KMS-11 (cell line): ENCODE results near the gene MARF1.
"Not testable (repeated sequence)": the region's sequence is repeated elsewhere in the genome, so short reads cannot be mapped to it uniquely, and the experiment has no call there.

ENCODE experiments used
- H2AFZ ChIP-seq: fragments of 200-600 bp; sonication (generic); 2 replicates; pipeline ENCODE4 v1.6.1; 2016; ENCODE audit warnings: antibody characterized with exemption, mixed run types, low read depth
- H3K27ac ChIP-seq: fragments of 200-600 bp; sonication (generic); 2 replicates; pipeline ENCODE4 v1.6.1; 2016; ENCODE audit warnings: mild to moderate bottlenecking, mixed run types
- H3K27me3 ChIP-seq: fragments of 200-600 bp; sonication (generic); 2 replicates; pipeline ENCODE4 v1.6.1; 2017; ENCODE audit warnings: mild to moderate bottlenecking, low read depth, mixed run types, moderate library complexity; ENCODE audit not compliant: insufficient read depth
- H3K36me3 ChIP-seq: fragments of 200-600 bp; sonication (generic); 2 replicates; pipeline ENCODE4 v1.6.1; 2017; ENCODE audit warnings: mild to moderate bottlenecking, mixed run types; ENCODE audit not compliant: insufficient read depth
- H3K4me1 ChIP-seq: fragments of 200-600 bp; sonication (generic); 2 replicates; pipeline ENCODE4 v1.6.1; 2016; ENCODE audit warnings: mild to moderate bottlenecking, low read depth, mixed run types; ENCODE audit not compliant: poor library complexity, severe bottlenecking
- H3K4me2 ChIP-seq: fragments of 200-600 bp; sonication (generic); 2 replicates; pipeline ENCODE4 v1.7.0; 2016; ENCODE audit warnings: mild to moderate bottlenecking, mixed run types
- H3K4me3 ChIP-seq: fragments of 200-600 bp; sonication (generic); IDR thresholded peaks from 2 replicates; pipeline ENCODE4 v1.6.1; 2017; ENCODE audit warnings: low read depth, low read length, mixed read lengths; ENCODE audit not compliant: insufficient read depth
- H3K79me2 ChIP-seq: fragments of 200-600 bp; sonication (generic); 2 replicates; pipeline ENCODE4 v1.6.1; 2016; ENCODE audit warnings: low read depth, mixed run types; ENCODE audit not compliant: insufficient read depth
- H3K9ac ChIP-seq: fragments of 200-600 bp; sonication (generic); 2 replicates; pipeline ENCODE4 v1.6.1; 2016; ENCODE audit warnings: mild to moderate bottlenecking, mixed run types
- H4K20me1 ChIP-seq: fragments of 200-600 bp; sonication (generic); 2 replicates; pipeline ENCODE4 v1.6.1; 2016; ENCODE audit warnings: mild to moderate bottlenecking, mixed run types; ENCODE audit not compliant: insufficient read depth
- TF ChIP-seq, protein P1 (sequence below): fragments of 200-600 bp; sonication (generic); conservative IDR thresholded peaks from 2 replicates; pipeline ENCODE4 v1.6.1; 2017; ENCODE audit warnings: low read depth, mild to moderate bottlenecking, antibody characterized with exemption, low read length, moderate library complexity, mixed read lengths

Gene MARF1

DNA sequence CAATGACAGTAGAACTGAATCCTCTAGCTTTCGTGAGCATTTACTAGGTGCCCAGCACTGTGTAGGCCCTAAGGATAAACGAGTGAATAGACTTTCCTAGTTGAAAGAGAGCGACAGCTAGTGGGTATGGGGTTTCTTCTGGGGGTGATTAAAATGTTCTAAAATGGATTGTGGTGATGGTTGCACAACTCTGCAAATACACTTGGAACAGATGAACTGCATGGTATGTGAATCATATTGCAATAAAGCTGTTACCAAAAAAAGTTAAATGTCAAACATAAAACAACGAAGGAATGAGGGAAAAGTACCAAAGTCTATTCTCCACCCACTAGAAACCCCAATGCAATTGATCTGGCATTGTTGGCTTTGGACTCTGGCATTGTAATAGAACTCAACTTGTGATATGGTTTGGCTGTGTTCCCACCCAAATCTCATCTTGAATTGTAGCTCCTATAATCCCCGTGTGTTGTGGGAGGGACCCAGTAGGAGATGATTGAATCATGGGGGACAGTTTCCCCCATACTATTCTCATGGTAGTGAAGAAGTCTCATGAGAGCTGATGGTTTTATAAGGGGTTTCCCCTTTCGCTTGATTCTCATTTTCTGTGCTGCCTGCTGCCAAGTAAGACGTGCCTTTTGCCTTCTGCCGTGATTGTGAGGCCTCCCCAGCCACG, 70.5 kb downstream of the MARF1 start:
- Histone ChIP-seq H3K27ac (no peak overlapping the region), H3K4me2 (no peak overlapping the region)

GRCh38 chr16:15571557-15571956, 71.4 kb downstream of the MARF1 start:
- Histone ChIP-seq H3K36me3 (no peaks in the 10 kb centered on the region), H2AFZ (no peak overlapping the region), H3K9ac (no peak overlapping the region), H3K4me2 (no peak overlapping the region), H4K20me1 (no peaks in the 10 kb centered on the region), H3K4me3 (no peak overlapping the region), H3K27ac (no peak overlapping the region), H3K4me1 (no peaks in the 10 kb centered on the region), H3K27me3 (no peaks in the 10 kb centered on the region), H3K79me2 (no peaks in the 10 kb centered on the region)
- TF ChIP-seq, protein P1, sequence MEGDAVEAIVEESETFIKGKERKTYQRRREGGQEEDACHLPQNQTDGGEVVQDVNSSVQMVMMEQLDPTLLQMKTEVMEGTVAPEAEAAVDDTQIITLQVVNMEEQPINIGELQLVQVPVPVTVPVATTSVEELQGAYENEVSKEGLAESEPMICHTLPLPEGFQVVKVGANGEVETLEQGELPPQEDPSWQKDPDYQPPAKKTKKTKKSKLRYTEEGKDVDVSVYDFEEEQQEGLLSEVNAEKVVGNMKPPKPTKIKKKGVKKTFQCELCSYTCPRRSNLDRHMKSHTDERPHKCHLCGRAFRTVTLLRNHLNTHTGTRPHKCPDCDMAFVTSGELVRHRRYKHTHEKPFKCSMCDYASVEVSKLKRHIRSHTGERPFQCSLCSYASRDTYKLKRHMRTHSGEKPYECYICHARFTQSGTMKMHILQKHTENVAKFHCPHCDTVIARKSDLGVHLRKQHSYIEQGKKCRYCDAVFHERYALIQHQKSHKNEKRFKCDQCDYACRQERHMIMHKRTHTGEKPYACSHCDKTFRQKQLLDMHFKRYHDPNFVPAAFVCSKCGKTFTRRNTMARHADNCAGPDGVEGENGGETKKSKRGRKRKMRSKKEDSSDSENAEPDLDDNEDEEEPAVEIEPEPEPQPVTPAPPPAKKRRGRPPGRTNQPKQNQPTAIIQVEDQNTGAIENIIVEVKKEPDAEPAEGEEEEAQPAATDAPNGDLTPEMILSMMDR: no peak

More for the DNA sequence above, 70.5 kb downstream of the MARF1 start:
- no peaks in the 10 kb centered on the region for H4K20me1 ChIP-seq
- H3K9ac ChIP-seq: no peak overlapping the region
- TF ChIP-seq, protein P1: no peak
- no peak overlapping the region for H2AFZ ChIP-seq
- H3K4me3 ChIP-seq: no peak overlapping the region
- no peaks in the 10 kb centered on the region for H3K4me1 ChIP-seq
- H3K27me3 ChIP-seq: no peaks in the 10 kb centered on the region
- no peaks in the 10 kb centered on the region for H3K36me3 ChIP-seq
- no peaks in the 10 kb centered on the region for H3K79me2 ChIP-seq

DNA sequence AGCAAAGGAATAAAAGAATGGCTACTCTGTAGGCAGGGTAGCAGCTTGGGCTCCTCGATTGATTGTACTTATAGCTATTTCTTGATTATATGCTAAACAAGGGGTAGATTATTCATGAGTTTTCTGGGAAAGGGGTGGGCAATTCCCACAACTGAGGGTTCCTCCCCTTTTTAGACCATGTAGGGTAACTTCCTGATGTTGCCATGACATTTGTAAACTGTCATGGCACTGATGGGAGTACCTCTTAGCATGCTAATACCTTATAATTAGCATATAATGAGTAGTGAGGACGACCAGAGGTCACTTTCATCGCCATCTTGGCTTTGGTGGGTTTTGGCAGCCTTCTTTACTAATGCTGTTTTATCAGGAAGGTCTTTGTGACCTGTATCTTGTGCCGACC, 72.3 kb downstream of the MARF1 start:
- not testable (repeated sequence) for H3K9ac ChIP-seq, H2AFZ ChIP-seq, H3K4me1 ChIP-seq, H3K79me2 ChIP-seq, H3K27ac ChIP-seq, H3K36me3 ChIP-seq, H4K20me1 ChIP-seq, H3K4me3 ChIP-seq, H3K27me3 ChIP-seq, H3K4me2 ChIP-seq

DNA sequence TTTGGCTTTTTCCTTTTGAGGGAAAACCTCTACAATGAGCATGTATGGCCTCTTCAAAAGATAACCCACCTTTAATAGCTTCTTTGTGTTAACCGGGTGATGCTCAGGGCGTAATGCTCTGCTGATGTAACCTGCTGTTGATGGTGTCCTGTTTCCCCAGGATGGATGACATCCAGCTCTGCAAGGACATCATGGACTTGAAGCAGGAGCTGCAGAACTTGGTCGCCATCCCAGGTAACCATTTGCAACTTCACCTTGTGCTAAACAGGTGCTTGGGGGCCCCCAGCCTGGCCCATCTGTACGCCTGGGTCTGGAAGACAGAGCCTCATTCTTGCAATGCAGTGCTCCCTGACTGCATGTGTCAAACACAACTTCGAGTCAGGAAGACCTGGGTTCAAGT, 75.1 kb downstream of the MARF1 start:
- Histone ChIP-seq H3K4me1 (no peaks in the 10 kb centered on the region), H4K20me1 (no peaks in the 10 kb centered on the region)

DNA sequence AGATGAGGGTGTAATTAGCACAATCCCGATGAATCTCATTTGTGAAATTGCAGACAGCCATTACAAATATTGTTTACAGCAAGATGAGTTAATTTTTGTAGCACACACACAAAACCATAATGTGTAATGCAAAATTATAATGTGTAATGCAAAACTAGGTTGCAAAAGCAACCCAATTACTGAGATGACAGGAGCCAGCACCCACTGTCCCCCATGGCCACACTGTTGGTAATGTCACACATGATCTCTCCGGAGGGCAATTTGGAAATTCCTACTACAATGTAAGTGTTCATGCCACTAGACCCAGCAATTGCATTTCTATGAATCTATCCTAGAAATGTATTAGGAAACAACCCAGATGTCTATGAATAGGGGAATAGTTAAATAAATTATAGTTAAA, 76.9 kb downstream of the MARF1 start:
- no peaks in the 10 kb centered on the region for H3K27me3 ChIP-seq
- no peaks in the 10 kb centered on the region for H3K4me1 ChIP-seq
- H3K36me3 ChIP-seq: no peaks in the 10 kb centered on the region
- no peaks in the 10 kb centered on the region for H4K20me1 ChIP-seq
- H3K79me2 ChIP-seq: no peaks in the 10 kb centered on the region
- no peak overlapping the region for H3K27ac ChIP-seq
- H3K4me2 ChIP-seq: no peak overlapping the region
- TF ChIP-seq, protein P1: no peak
- H2AFZ ChIP-seq: no peak overlapping the region
- H3K4me3 ChIP-seq: no peak overlapping the region
- H3K9ac ChIP-seq: no peak overlapping the region

More for the DNA sequence above, 75.1 kb downstream of the MARF1 start:
- Histone ChIP-seq H3K79me2 (no peaks in the 10 kb centered on the region), H3K4me3 (no peak overlapping the region), H3K36me3 (no peaks in the 10 kb centered on the region), H3K27me3 (no peaks in the 10 kb centered on the region), H2AFZ (no peak overlapping the region), H3K9ac (no peak overlapping the region), H3K27ac (no peak overlapping the region), H3K4me2 (no peak overlapping the region)
- TF ChIP-seq, protein P1: no peak
